IMR-90 (cell line): Measurements from ENCODE around the gene SLC6A12. TPM values are rescaled to one million over a fixed set of nuclear protein-coding genes. Genes with fewer than 3 reads are reported as not detected.

Source experiments
- ATAC-seq: fragments of 200-7000 bp; cut with Tn5 transposase; 2 replicates; pipeline ENCODE4 v1.9.1; 2020; ENCODE audit warnings: low read depth, mild to moderate bottlenecking, moderate library complexity
- BruUV-seq: library from RNA; stranded (reverse); fragments of 400-500 nt; replicated peaks from 2 replicates; lab custom pipeline; 2021; lab: Mats Ljungman, UMichigan
- CTCF ChIA-PET: fragments of 300-600 bp; formaldehyde crosslinking; extraction: SDS; loops from one replicate; lab custom pipeline; 2021; ENCODE audit warnings: antibody characterized with exemption; lab: Yijun Ruan, JAX
- POLR2A ChIA-PET: fragments of 300-600 bp; sonication (Branson Sonifier 250); formaldehyde crosslinking; loops from one replicate; lab custom pipeline; 2022; ENCODE audit warnings: antibody characterized with exemption; ENCODE audit not compliant: unreplicated experiment; lab: Charles Lee
- DNase-seq: peaks from one replicate; pipeline ENCODE4 v3.0.0; 2013
- H2AFZ ChIP-seq: replicated peaks from 2 replicates; pipeline ENCODE3; 2013; ENCODE audit warnings: low read length, mild to moderate bottlenecking; ENCODE audit not compliant: poor library complexity
- H2AK5ac ChIP-seq: 2 replicates; pipeline ENCODE4 v1.6.1; 2013; ENCODE audit warnings: low read depth, low read length, inconsistent platforms
- H2AK9ac ChIP-seq: replicated peaks from 2 replicates; pipeline ENCODE3; 2013; ENCODE audit warnings: mild to moderate bottlenecking, low read depth, low read length, moderate library complexity; ENCODE audit not compliant: poor library complexity
- H2BK120ac ChIP-seq: 2 replicates; pipeline ENCODE4 v1.6.1; 2013; ENCODE audit warnings: low read depth, low read length, inconsistent platforms
- H2BK15ac ChIP-seq: 3 replicates; pipeline ENCODE4 v1.6.1; 2013; ENCODE audit warnings: low read depth, low read length, inconsistent platforms
- H2BK20ac ChIP-seq: 2 replicates; pipeline ENCODE4 v1.6.1; 2013; ENCODE audit warnings: low read depth, mild to moderate bottlenecking, inconsistent platforms, low read length, moderate library complexity
- H2BK5ac ChIP-seq: 2 replicates; pipeline ENCODE4 v1.6.1; 2013; ENCODE audit warnings: mild to moderate bottlenecking, low read depth, low read length, inconsistent platforms; ENCODE audit not compliant: poor library complexity, severe bottlenecking
- H3K14ac ChIP-seq: replicated peaks from 2 replicates; pipeline ENCODE4 v1.6.1; 2013; ENCODE audit warnings: low read depth, low read length, inconsistent platforms
- H3K18ac ChIP-seq: 2 replicates; pipeline ENCODE4 v1.6.1; 2013; ENCODE audit warnings: low read depth, low read length, control low read depth
- H3K23ac ChIP-seq: 2 replicates; pipeline ENCODE4 v1.6.1; 2013; ENCODE audit warnings: low read depth, low read length, inconsistent platforms
- H3K27ac ChIP-seq: 2 replicates; pipeline ENCODE4 v1.5.1; 2013; ENCODE audit warnings: mild to moderate bottlenecking, control low read depth, low read length; ENCODE audit not compliant: insufficient read depth
- H3K27me3 ChIP-seq: 2 replicates; pipeline ENCODE4 v1.6.1; 2013; ENCODE audit warnings: low read length; ENCODE audit not compliant: control insufficient read depth, insufficient read depth
- H3K36me3 ChIP-seq: 2 replicates; pipeline ENCODE4 v1.6.1; 2013; ENCODE audit warnings: low read length, mixed read lengths; ENCODE audit not compliant: control insufficient read depth, insufficient read depth
- H3K4ac ChIP-seq: 2 replicates; pipeline ENCODE4 v1.6.1; 2013; ENCODE audit warnings: low read depth, low read length, inconsistent platforms
- H3K4me1 ChIP-seq: 2 replicates; pipeline ENCODE4 v1.6.1; 2013; ENCODE audit warnings: low read length, mixed read lengths; ENCODE audit not compliant: control insufficient read depth, insufficient read depth
- H3K4me2 ChIP-seq: 2 replicates; pipeline ENCODE4 v1.6.1; 2013; ENCODE audit warnings: low read depth, mild to moderate bottlenecking, control low read depth, low read length, moderate library complexity
- H3K4me3 ChIP-seq: 2 replicates; pipeline ENCODE4 v1.5.1; 2013; ENCODE audit warnings: low read depth, mild to moderate bottlenecking, control low read depth, low read length, moderate library complexity; ENCODE audit not compliant: insufficient read depth
- H3K56ac ChIP-seq: 2 replicates; pipeline ENCODE4 v1.6.1; 2013; ENCODE audit warnings: low read length, inconsistent platforms; ENCODE audit not compliant: insufficient read depth; ENCODE audit errors: extremely low read depth
- H3K79me1 ChIP-seq, 2 experiments: 2 replicates each; pipeline ENCODE4 v1.6.1; 2013; ENCODE audit warnings: low read length in 2 of 2, inconsistent platforms in 1 of 2, low read depth in 1 of 2
- H3K9ac ChIP-seq: 2 replicates; pipeline ENCODE4 v1.6.1; 2013; ENCODE audit warnings: low read depth, low read length, control low read depth
- H3K9me1 ChIP-seq: 2 replicates; pipeline ENCODE4 v1.6.1; 2013; ENCODE audit warnings: low read length, inconsistent platforms; ENCODE audit not compliant: insufficient read depth
- H3K9me3 ChIP-seq: 2 replicates; pipeline ENCODE4 v1.6.1; 2013; ENCODE audit warnings: low read length; ENCODE audit not compliant: control insufficient read depth, insufficient read depth
- H4K20me1 ChIP-seq: 2 replicates; pipeline ENCODE4 v1.6.1; 2013; ENCODE audit warnings: low read length, inconsistent platforms; ENCODE audit not compliant: insufficient read depth
- H4K5ac ChIP-seq: 2 replicates; pipeline ENCODE4 v1.6.1; 2013; ENCODE audit warnings: mild to moderate bottlenecking, low read depth, low read length, control low read depth
- H4K8ac ChIP-seq, 2 experiments: 2 replicates each; pipeline ENCODE4 v1.6.1; 2013; ENCODE audit warnings: low read depth in 2 of 2, low read length in 2 of 2, control low read depth in 1 of 2, inconsistent platforms in 1 of 2
- H4K91ac ChIP-seq: 2 replicates; pipeline ENCODE4 v1.6.1; 2013; ENCODE audit warnings: low read depth, low read length, inconsistent platforms; ENCODE audit not compliant: insufficient read depth
- BHLHE40 ChIP-seq: fragments of 150-350 bp; IDR thresholded peaks from 2 replicates; pipeline ENCODE4 v1.6.1; 2016; ENCODE audit warnings: mild to moderate bottlenecking, low read depth, low read length
- CEBPB ChIP-seq: IDR thresholded peaks from 2 replicates; pipeline ENCODE4 v1.6.1; 2012; ENCODE audit warnings: low read depth, low read length, improper control_type of control experiment
- ELK1 ChIP-seq: fragments of 150-350 bp; IDR thresholded peaks from 2 replicates; pipeline ENCODE4 v1.6.1; 2016; ENCODE audit warnings: low read depth, mild to moderate bottlenecking, low read length, moderate library complexity, borderline replicate concordance
- MAZ ChIP-seq: IDR thresholded peaks from 2 replicates; pipeline ENCODE4 v1.6.1; 2012; ENCODE audit warnings: low read depth, mild to moderate bottlenecking, low read length, improper control_type of control experiment, moderate library complexity, borderline replicate concordance
- MXI1 ChIP-seq: IDR thresholded peaks from 2 replicates; pipeline ENCODE4 v1.6.1; 2012; ENCODE audit warnings: low read depth, mild to moderate bottlenecking, low read length, moderate library complexity, borderline replicate concordance
- POLR2A ChIP-seq: IDR thresholded peaks from 2 replicates; pipeline ENCODE4 v1.6.1; 2012; ENCODE audit warnings: mild to moderate bottlenecking, low read depth, low read length
- RAD21 ChIP-seq: IDR thresholded peaks from 2 replicates; pipeline ENCODE4 v1.6.1; 2012; ENCODE audit warnings: low read length, improper control_type of control experiment
- RFX5 ChIP-seq: IDR thresholded peaks from 2 replicates; pipeline ENCODE4 v1.8.0; 2012; ENCODE audit warnings: low read depth, mild to moderate bottlenecking, low read length, moderate library complexity
- SMC3 ChIP-seq: fragments of 150-350 bp; IDR thresholded peaks from 2 replicates; pipeline ENCODE4 v1.6.1; 2016; ENCODE audit warnings: low read depth, mild to moderate bottlenecking, antibody characterized with exemption, low read length, moderate library complexity
- USF2 ChIP-seq: fragments of 150-350 bp; IDR thresholded peaks from 2 replicates; pipeline ENCODE4 v1.6.1; 2017; ENCODE audit warnings: mild to moderate bottlenecking, antibody characterized with exemption, low read length, low read depth
- WGBS, 2 experiments: methylation state at CpG; one replicate each; pipeline versions ENCODE4 v1.1.5 to v1.1.7; 2013; ENCODE audit warnings: missing lambda C conversion rate in 2 of 2; ENCODE audit not compliant: insufficient read length in 1 of 2; ENCODE audit errors: extremely low coverage in 2 of 2; 5-methylcytosine and 5-hydroxymethylcytosine counted together
- dilution Hi-C: fragments of 300-500 bp; cut with HindIII; formaldehyde crosslinking; loops from one replicate; pipeline ENCODE4 v1.14.3; 2018; ENCODE audit warnings: low sequenced_read_pairs; ENCODE audit not compliant: unreplicated experiment
- in situ Hi-C: fragments of 300-500 bp; cut with MboI; formaldehyde crosslinking; loops from 3 replicates; pipeline ENCODE4 v1.14.3; 2019; ENCODE audit warnings: low sequenced_read_pairs, inconsistent platforms, mixed read lengths
- intact Hi-C: fragments of 100-400 bp; cut with micrococcal nuclease; formaldehyde crosslinking; loops from 2 replicates; pipeline ENCODE4 v1.10.0; 2022
- polyA plus RNA-seq, 3 experiments: library from polyadenylated mRNA; depleted of rRNA; stranded (reverse); fragments of >200 nt; gene quantifications; 2 replicates each; pipeline ENCODE4 v1.2.3, GENCODE V29; 2012; ENCODE audit warnings: low replicate concordance in 1 of 3
- total RNA-seq: library from RNA; depleted of rRNA; stranded (reverse); fragments of >200 nt; gene quantifications from 2 replicates; pipeline ENCODE4 v1.2.3, GENCODE V29; 2012

SLC6A12 gene
- total and polyA plus RNA-seq, 2 of the 4 experiments (the other 2 are of a cell fraction) = not detected

- H2AK9ac ChIP-seq = no peak overlapping the region
- TF ChIP-seq USF2 (no peak), RFX5 (no peak), RAD21 (no peak), ELK1 (no peak), POLR2A (no peak), MXI1 (no peak), MAZ (no peak), BHLHE40 (no peak), CEBPB (no peak), SMC3 (no peak)
- in situ Hi-C loops (no loop called here), intact Hi-C loops (no loop called here), dilution Hi-C loops (no loop called here)
- POLR2A ChIA-PET = no interaction called here
- H2BK20ac ChIP-seq = no peak overlapping the region
- no peak overlapping the region for H3K4me2 ChIP-seq
- H3K9me1 ChIP-seq = no peaks in the 10 kb centered on the region
- no peak overlapping the region for H3K27ac ChIP-seq
- no peak overlapping the region for H2BK15ac ChIP-seq
- H3K9ac ChIP-seq = no peak overlapping the region
- no peaks in the 10 kb centered on the region for H4K20me1 ChIP-seq
- no peaks in the 10 kb centered on the region for H3K79me1 ChIP-seq
- no peak overlapping the region for H3K4me3 ChIP-seq
- DNase-seq (no peak), ATAC-seq (no peak)
- H3K4me1 ChIP-seq = no peaks in the 10 kb centered on the region
- peaks cover 53% of the 10 kb centered on the region for H3K27me3 ChIP-seq
- H2BK5ac ChIP-seq = no peak overlapping the region
- H4K5ac ChIP-seq = no peak overlapping the region
- no peak overlapping the region for H3K4ac ChIP-seq
- CTCF ChIA-PET = interaction anchor here (0.9 to 1.1 kb wide), 2 partner anchors 12 to 22 kb away, joined by 3 to 4 read pairs; no protein-coding TSS in a partner anchor
- no peaks in the 10 kb centered on the region for H3K36me3 ChIP-seq
- H2AK5ac ChIP-seq = no peak overlapping the region
- H3K14ac ChIP-seq = no peak overlapping the region
- no peak overlapping the region for H3K18ac ChIP-seq
- no peak overlapping the region for H4K8ac ChIP-seq
- WGBS, 2 experiments = no CpG with 5 or more reads among the region's 6 CpGs
- no peak overlapping the region for H4K91ac ChIP-seq
- no peak overlapping the region for H3K23ac ChIP-seq
- BruUV-seq = no TSS peak
- no peak overlapping the region for H2BK120ac ChIP-seq
- H2AFZ ChIP-seq = no peak overlapping the region
- no peaks in the 10 kb centered on the region for H3K9me3 ChIP-seq
- H3K56ac ChIP-seq = no peak overlapping the region
Observed at GRCh38 chr12:220491-220890, 6.5 kb upstream of the SLC6A12 start.
